Large intestine (tissue), 3 donors: Measurements from ENCODE around the gene LCE1E. TPM values are rescaled to one million over a fixed set of nuclear protein-coding genes. Genes with fewer than 3 reads are reported as not detected.

Experiments
- DNase-seq, 2 donors: peaks; one replicate each; pipeline versions ENCODE4 v3.0.0 to v3.0.0-alpha.2; 2013
- H3K27ac ChIP-seq: one replicate; pipeline ENCODE4 v1.5.1; 2013; ENCODE audit warnings: low read length
- H3K27me3 ChIP-seq: 2 replicates; pipeline ENCODE4 v1.6.1; 2013; ENCODE audit warnings: low read length; ENCODE audit not compliant: control insufficient read depth, insufficient read depth
- H3K36me3 ChIP-seq: 2 replicates; pipeline ENCODE4 v1.6.1; 2013; ENCODE audit warnings: low read length; ENCODE audit not compliant: control insufficient read depth, insufficient read depth
- H3K4me1 ChIP-seq: one replicate; pipeline ENCODE4 v1.6.1; 2013; ENCODE audit warnings: low read length; ENCODE audit not compliant: control insufficient read depth, insufficient read depth
- H3K4me3 ChIP-seq: one replicate; pipeline ENCODE4 v1.5.1; 2013; ENCODE audit warnings: low read length
- H3K9me3 ChIP-seq: one replicate; pipeline ENCODE4 v1.6.1; 2013; ENCODE audit warnings: mild to moderate bottlenecking, low read depth, low read length, moderate library complexity; ENCODE audit not compliant: control insufficient read depth
- WGBS: methylation state at CpG from one replicate; pipeline ENCODE4 v1.1.5; 2013; ENCODE audit warnings: low lambda C conversion rate; ENCODE audit not compliant: insufficient coverage; 5-methylcytosine and 5-hydroxymethylcytosine counted together
- polyA plus RNA-seq: library from polyadenylated mRNA; unstranded; fragments of 120-200 nt; gene quantifications from one replicate; pipeline ENCODE4 v1.2.1, GENCODE V29; 2013

LCE1E gene
- polyA plus RNA-seq, 1 donor = not detected

GRCh38 chr1:152827173-152827572 is 41.1 kb downstream of the LCE1E start, which contains the start of gene LCE1A:
Gene LCE1A (plus strand): TSS chr1:152827473. CDS start chr1:152827473, 0 bp downstream.
- H3K9me3 ChIP-seq = no peaks in the 10 kb centered on the region
- H3K27me3 ChIP-seq = no peaks in the 10 kb centered on the region
- H3K4me3 ChIP-seq = no peak within 1 kb of the TSS
- no CpG with 5 or more reads among the region's 2 CpGs for WGBS
- no peak for DNase-seq
- H3K36me3 ChIP-seq = no peaks in the 10 kb centered on the region
- no peaks in the 10 kb centered on the region for H3K4me1 ChIP-seq
- H3K27ac ChIP-seq = no peak within 1 kb of the TSS

DNA sequence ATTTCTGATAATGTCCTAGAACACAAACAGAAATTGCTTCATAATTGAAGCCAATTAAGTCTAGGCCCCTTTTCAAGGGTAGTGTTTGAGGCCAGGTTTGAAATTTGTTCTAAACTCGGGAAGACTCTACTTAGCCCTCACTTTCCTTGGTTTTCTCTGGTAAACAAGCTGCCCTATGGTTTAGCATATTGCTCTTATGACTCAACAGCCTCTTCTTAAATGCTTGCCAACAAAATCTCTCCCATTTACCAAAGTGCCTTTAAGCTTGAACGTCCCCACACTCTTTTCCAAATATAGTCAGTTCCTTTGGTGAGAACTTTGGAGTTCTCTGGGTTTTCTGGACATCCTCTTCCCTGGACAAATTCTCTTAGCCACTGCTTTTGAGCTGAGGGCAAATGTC is 50.8 kb downstream of the LCE1E start:
- no peak for DNase-seq
- H3K9me3 ChIP-seq = no peaks in the 10 kb centered on the region
- no CpG with 5 or more reads among the region's 2 CpGs for WGBS
- H3K4me3 ChIP-seq = no peak overlapping the region
- H3K4me1 ChIP-seq = no peaks in the 10 kb centered on the region
- H3K36me3 ChIP-seq = no peaks in the 10 kb centered on the region
- no peak overlapping the region for H3K27ac ChIP-seq
- no peaks in the 10 kb centered on the region for H3K27me3 ChIP-seq

Other genes with a start within 250 kb of the LCE1E start
- gene LCE3E, start 219.5 kb upstream of the LCE1E start, polyA plus RNA-seq = not detected
- gene LCE3D, start 205.7 kb upstream of the LCE1E start, polyA plus RNA-seq = not detected
- gene LCE3C, start 186.0 kb upstream of the LCE1E start, polyA plus RNA-seq = not detected
- not detected for gene LCE3B, start 172.4 kb upstream of the LCE1E start, polyA plus RNA-seq
- not detected for gene LCE3A, start 163.2 kb upstream of the LCE1E start, polyA plus RNA-seq
- gene LCE2D, start 122.9 kb upstream of the LCE1E start, polyA plus RNA-seq = not detected
- gene LCE2C, start 111.0 kb upstream of the LCE1E start, polyA plus RNA-seq = not detected
- gene LCE2B, start 100.1 kb upstream of the LCE1E start, polyA plus RNA-seq = not detected
- not detected for gene LCE2A, start 87.9 kb upstream of the LCE1E start, polyA plus RNA-seq
- not detected for gene LCE4A, start 78.1 kb upstream of the LCE1E start, polyA plus RNA-seq
- not detected for gene KPRP, start 28.2 kb upstream of the LCE1E start, polyA plus RNA-seq
- gene LCE1F, start 11.1 kb upstream of the LCE1E start, polyA plus RNA-seq = not detected
- gene LCE1D, start 10.5 kb downstream of the LCE1E start, polyA plus RNA-seq = not detected
- gene LCE1C, start 20.4 kb downstream of the LCE1E start, polyA plus RNA-seq = not detected
- gene LCE1B, start 25.7 kb downstream of the LCE1E start, polyA plus RNA-seq = not detected
- gene LCE1A, start 41.2 kb downstream of the LCE1E start, polyA plus RNA-seq = not detected
- not detected for gene LCE6A, start 56.6 kb downstream of the LCE1E start, polyA plus RNA-seq
- gene LCE7A, start 73.7 kb downstream of the LCE1E start, polyA plus RNA-seq = not detected
- not detected for gene SMCP, start 92.1 kb downstream of the LCE1E start, polyA plus RNA-seq
- gene IVL, start 122.3 kb downstream of the LCE1E start, polyA plus RNA-seq = not detected
- gene SPRR5, start 160.9 kb downstream of the LCE1E start, polyA plus RNA-seq = not detected
- not detected for gene SPRR4, start 184.4 kb downstream of the LCE1E start, polyA plus RNA-seq
- gene SPRR1A, start 197.8 kb downstream of the LCE1E start, polyA plus RNA-seq = not detected
- gene SPRR3, start 215.5 kb downstream of the LCE1E start, polyA plus RNA-seq = not detected
- not detected for gene SPRR1B, start 244.9 kb downstream of the LCE1E start, polyA plus RNA-seq